Omental fat pad (tissue), 4 donors: ENCODE measurements around the gene PCLO. TPM values are rescaled to one million over a fixed set of nuclear protein-coding genes. Genes with fewer than 3 reads are reported as not detected.

Experiments used
- ATAC-seq: fragments of 150-250 bp; one replicate; pipeline ENCODE4 v1.9.1; 2016; ENCODE audit warnings: mild to moderate bottlenecking, moderate library complexity; ENCODE audit not compliant: low FRiP score
- DNase-seq: peaks from one replicate; pipeline ENCODE4 v3.0.0-alpha.2; 2019; ENCODE audit warnings: low spot score
- total RNA-seq, 4 donors: library from RNA; depleted of rRNA; stranded (reverse); fragments of >200 nt; gene quantifications; one replicate each; pipeline ENCODE4 v1.1.0, GENCODE V29; 2016
- TF ChIP-seq, protein P1 (sequence below), 3 donors: fragments of 450-650 bp; IDR thresholded peaks; one replicate each; pipeline ENCODE4 v1.5.1; 2016 to 2017; ENCODE audit warnings: antibody characterized with exemption in 3 of 3, mild to moderate bottlenecking in 3 of 3, moderate library complexity in 2 of 3

PCLO gene
- total RNA-seq, 4 donors from 2014 or later, result 0.75 to 5.7 (median 2.0) TPM

DNA sequence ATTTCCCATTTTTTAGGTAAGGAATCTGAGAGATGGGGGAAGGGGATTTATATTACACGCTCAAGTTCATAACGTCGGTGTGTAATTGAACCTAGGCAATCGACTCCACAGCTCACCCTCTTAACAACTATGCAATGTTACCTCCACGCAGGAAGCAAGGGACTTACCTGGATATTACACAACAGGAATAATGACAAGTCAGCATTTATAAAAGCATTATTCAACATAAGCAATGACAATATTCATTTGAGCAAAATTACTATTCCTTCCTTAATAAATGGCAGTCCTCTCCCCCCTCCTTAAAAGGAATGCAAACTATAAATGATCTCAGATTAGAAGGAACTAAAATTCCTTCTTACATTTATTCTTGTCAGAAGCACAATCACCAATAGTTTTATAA is 104.0 kb downstream of the PCLO start:
- ATAC-seq, result no peak
- TF ChIP-seq, protein P1, sequence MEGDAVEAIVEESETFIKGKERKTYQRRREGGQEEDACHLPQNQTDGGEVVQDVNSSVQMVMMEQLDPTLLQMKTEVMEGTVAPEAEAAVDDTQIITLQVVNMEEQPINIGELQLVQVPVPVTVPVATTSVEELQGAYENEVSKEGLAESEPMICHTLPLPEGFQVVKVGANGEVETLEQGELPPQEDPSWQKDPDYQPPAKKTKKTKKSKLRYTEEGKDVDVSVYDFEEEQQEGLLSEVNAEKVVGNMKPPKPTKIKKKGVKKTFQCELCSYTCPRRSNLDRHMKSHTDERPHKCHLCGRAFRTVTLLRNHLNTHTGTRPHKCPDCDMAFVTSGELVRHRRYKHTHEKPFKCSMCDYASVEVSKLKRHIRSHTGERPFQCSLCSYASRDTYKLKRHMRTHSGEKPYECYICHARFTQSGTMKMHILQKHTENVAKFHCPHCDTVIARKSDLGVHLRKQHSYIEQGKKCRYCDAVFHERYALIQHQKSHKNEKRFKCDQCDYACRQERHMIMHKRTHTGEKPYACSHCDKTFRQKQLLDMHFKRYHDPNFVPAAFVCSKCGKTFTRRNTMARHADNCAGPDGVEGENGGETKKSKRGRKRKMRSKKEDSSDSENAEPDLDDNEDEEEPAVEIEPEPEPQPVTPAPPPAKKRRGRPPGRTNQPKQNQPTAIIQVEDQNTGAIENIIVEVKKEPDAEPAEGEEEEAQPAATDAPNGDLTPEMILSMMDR (IDR thresholded peaks at IDR 0.05), result no peak
- DNase-seq, result no peak

DNA sequence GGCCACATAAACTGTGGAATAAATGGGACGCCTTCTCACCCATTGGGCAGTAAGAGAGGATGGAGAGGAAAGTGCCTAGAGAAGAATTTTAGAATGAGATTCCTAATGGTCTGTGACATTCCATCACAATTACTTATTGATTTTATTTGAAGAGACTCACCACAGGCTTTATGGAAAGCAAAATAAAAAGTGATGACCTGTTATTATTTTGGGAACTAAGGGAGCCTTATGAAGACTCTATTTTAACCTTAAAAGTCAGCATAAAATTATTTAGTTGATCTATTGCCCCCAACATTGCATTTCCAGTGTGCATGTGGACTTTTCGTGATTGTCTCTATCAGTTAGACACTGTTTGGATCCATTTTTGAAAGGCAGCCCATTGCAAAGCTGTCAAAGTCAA is 107.5 kb downstream of the PCLO start:
- DNase-seq, result no peak
- TF ChIP-seq, protein P1 (IDR thresholded peaks at IDR 0.05), result no peak
- no peak for ATAC-seq

DNA sequence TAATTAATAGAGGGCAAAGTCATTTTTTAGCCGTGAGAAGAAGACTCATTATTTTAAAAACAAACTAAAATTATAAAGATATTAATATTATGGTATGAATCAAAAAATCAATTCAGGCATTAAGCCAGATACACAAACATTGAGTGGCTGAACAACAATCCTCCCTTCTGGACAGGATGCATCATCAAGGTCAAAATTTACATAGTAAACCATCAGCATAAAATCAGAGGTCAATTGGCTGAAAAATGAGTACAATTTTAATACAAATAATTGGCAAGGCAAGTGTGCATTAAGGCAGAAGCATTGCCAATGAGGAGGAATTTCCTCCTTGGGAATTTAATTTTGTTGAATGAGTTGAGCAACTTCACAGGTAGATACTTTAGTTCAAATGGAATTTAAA is 108.2 kb downstream of the PCLO start:
- ATAC-seq (no peak), DNase-seq (no peak)
- TF ChIP-seq, protein P1 (IDR thresholded peaks at IDR 0.05), result no peak

DNA sequence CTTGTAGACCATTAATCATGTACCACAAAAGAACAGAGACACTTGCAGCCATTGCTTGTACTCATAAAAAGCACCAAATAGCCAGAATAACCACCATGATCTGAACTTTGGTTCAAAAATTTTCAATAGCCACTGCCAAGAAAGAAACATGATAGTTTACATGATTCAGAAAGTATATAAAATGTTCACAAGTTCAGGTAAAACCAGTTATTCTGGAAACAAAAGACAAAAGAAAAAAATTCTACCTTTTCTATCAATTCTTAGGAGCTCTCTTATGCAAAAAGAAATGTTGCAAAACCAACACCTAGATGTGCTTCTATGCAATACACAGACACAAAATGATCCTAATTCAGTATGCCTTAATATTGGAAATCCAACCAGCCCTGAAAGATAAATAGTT is 108.7 kb downstream of the PCLO start:
- no peak for DNase-seq

DNA sequence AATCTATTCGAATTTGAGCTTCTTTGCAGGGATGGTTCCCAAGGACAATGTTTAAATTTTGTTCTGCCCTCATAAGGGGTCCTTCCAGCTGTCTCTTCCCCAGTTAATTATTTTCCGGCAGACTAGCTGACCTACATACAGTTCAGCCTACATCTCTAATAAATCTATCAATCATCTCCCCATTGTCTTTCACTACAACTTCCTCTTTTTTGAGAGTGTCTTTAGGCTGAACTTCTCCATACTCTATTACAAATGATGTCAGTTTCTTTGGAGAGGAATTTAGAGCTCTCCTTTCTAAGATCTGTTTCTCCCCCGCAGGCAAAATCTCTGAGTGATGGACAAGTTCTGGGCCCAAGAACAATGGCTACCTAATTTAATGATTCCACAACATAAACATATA is 122.2 kb downstream of the PCLO start:
- ATAC-seq (no peak), DNase-seq (no peak)
- TF ChIP-seq, protein P1 (IDR thresholded peaks at IDR 0.05), result no peak

More for the DNA sequence above, 108.7 kb downstream of the PCLO start:
- TF ChIP-seq, protein P1 (IDR thresholded peaks at IDR 0.05), result no peak
- ATAC-seq, result no peak

DNA sequence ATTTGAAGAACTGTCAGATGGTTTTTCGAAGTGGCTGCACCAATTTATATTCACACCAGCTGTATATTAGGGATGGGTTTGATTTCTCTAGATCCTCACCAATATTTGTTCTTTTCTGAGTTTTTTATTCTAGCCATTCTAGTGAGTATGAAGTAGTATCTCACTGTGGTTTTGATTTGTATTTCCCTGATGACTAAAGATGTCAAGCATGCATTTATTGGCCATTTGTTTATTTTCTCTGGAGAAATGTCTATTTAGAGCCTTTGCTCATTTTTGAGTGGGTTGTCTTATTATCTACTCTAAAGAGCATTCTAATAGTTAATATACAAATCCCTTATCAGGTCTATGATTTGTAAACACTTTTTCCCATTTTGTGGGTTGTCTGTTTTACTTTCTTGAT is 123.9 kb downstream of the PCLO start:
- ATAC-seq (no peak), DNase-seq (no peak)
- TF ChIP-seq, protein P1 (IDR thresholded peaks at IDR 0.05), result no peak

DNA sequence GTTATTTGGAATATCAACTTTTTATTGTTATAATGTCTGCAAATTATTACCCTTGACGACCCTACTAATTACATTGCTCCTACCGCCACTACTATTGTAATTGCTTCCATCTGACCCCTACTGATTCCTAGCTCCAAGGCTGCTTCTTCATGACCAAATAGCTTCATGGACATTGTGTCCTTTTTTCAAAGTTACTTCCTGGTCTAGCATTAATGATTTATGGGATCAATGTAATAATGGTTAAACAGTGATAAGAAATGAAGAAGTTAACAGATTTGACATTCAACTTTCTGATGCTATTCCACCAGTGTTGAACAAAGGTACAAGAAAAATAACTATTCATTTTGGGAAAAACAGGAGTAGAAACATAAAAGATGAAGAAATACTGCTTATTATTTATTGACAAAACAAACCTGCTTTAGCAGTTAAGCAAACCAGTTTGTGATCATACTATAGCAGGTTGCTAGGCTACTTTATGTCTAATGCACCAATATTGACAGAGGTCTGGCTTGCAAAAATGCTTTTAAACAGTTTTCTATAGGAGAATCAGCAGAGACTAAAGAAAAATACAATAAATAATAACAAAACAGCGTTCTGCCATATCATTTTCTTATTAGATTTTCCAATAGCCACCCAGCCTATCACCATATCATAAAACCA is 125.8 kb downstream of the PCLO start:
- ATAC-seq (no peak), DNase-seq (no peak)
- TF ChIP-seq, protein P1 (IDR thresholded peaks at IDR 0.05), result no peak
